Gastrocnemius medialis (tissue), 4 donors: ENCODE measurements around the gene CENPP.

ENCODE experiments used
- CTCF ChIP-seq, 5 experiments: fragments of 450-650 bp in 3 of 5; fragments of 200-600 bp in 2 of 5; sonication (generic) in 2 of 5; IDR thresholded peaks in 4 of 5; conservative IDR thresholded peaks in 1 of 5; 1 replicate in 4 of 5; 2 replicates in 1 of 5; pipeline ENCODE4 v1.5.1; 2016 to 2019; ENCODE audit warnings: antibody characterized with exemption in 5 of 5, mild to moderate bottlenecking in 3 of 5, moderate library complexity in 3 of 5
- POLR2A ChIP-seq, 2 donors: fragments of 450-650 bp; IDR thresholded peaks; one replicate each; pipeline ENCODE4 v1.6.1; 2017; ENCODE audit warnings: antibody characterized with exemption in 2 of 2, mild to moderate bottlenecking in 2 of 2, moderate library complexity in 2 of 2

GRCh38 chr9:92627651-92628050, 301.9 kb downstream of the CENPP start:
- TF ChIP-seq CTCF (IDR thresholded peaks at IDR 0.05 in 4 of 5, conservative IDR thresholded peaks at IDR 0.05 in 1 of 5) (no peak), POLR2A (IDR thresholded peaks at IDR 0.05) (no peak)
